ENCODE data around the gene PRKAR1A.
"Not testable (repeated sequence)": the region's sequence is repeated elsewhere in the genome, so short reads cannot be mapped to it uniquely, and the experiment has no call there.

- TF ChIP-seq CTCF (conservative IDR thresholded peaks at IDR 0.05; ENCODE audit: low read length); EZH2phosphoT487 (IDR thresholded peaks at IDR 0.05; ENCODE audit: borderline replicate concordance, low read depth, low read length): not testable (repeated sequence)
Measured at GRCh38 chr17:68582867-68583266, 70.6 kb downstream of the PRKAR1A start.

All from OCI-LY7 (cell line).